Stomach (tissue), 4 donors: ENCODE measurements around the gene GORASP1.

Source experiments
- CTCF ChIP-seq, 7 experiments: fragments of 450-650 bp in 4 of 7; fragments of 200-600 bp in 3 of 7; sonication (generic) in 3 of 7; IDR thresholded peaks; one replicate each; pipeline ENCODE4 v1.5.1; 2016 to 2019; ENCODE audit warnings: antibody characterized with exemption in 7 of 7, control low read depth in 2 of 7, mild to moderate bottlenecking in 1 of 7
- POLR2A ChIP-seq, 4 donors: fragments of 450-650 bp; IDR thresholded peaks; one replicate each; pipeline ENCODE4 v1.6.1; 2016; ENCODE audit warnings: antibody characterized with exemption in 4 of 4, control low read depth in 2 of 4, mild to moderate bottlenecking in 1 of 4, moderate library complexity in 1 of 4

- TF ChIP-seq CTCF (IDR thresholded peaks at IDR 0.05): no peak
- no peak for TF ChIP-seq POLR2A (IDR thresholded peaks at IDR 0.05)
Observed at GRCh38 chr3:39063143-39063542, 44.3 kb downstream of the GORASP1 start.
